GM23338 (cell line): ENCODE results near the gene GPRC5C. TPM values are rescaled to one million over a fixed set of nuclear protein-coding genes. Genes with fewer than 3 reads are reported as not detected.

ENCODE experiments used
- ATAC-seq: fragments of 200-7000 bp; cut with Tn5 transposase; 3 replicates; pipeline ENCODE4 v1.9.1; 2020
- DNase-seq: peaks from one replicate; pipeline ENCODE4 v3.0.0-alpha.2; 2015; ENCODE audit warnings: low spot score
- H2AFZ ChIP-seq: fragments of 200-600 bp; sonication (generic); 2 replicates; pipeline ENCODE4 v1.8.0; 2016; ENCODE audit warnings: antibody characterized with exemption, mild to moderate bottlenecking, moderate library complexity
- H3F3A ChIP-seq: fragments of 200-600 bp; sonication (generic); replicated peaks from 2 replicates; pipeline ENCODE4 v1.8.0; 2017; ENCODE audit warnings: antibody characterized with exemption, mixed run types, low read depth
- H3K27ac ChIP-seq: fragments of 200-600 bp; sonication (generic); 2 replicates; pipeline ENCODE4 v1.6.1; 2016; ENCODE audit warnings: low read depth
- H3K27me3 ChIP-seq: fragments of 200-600 bp; sonication (generic); 2 replicates; pipeline ENCODE4 v1.8.0; 2016; ENCODE audit warnings: mild to moderate bottlenecking, mixed run types, moderate library complexity; ENCODE audit not compliant: insufficient read depth
- H3K36me3 ChIP-seq: fragments of 200-600 bp; sonication (generic); 2 replicates; pipeline ENCODE4 v1.8.0; 2016; ENCODE audit warnings: mild to moderate bottlenecking; ENCODE audit not compliant: insufficient read depth
- H3K4me1 ChIP-seq: fragments of 200-600 bp; sonication (generic); 2 replicates; pipeline ENCODE4 v1.8.0; 2016; ENCODE audit warnings: mild to moderate bottlenecking, moderate library complexity; ENCODE audit not compliant: insufficient read depth
- H3K4me2 ChIP-seq: fragments of 200-600 bp; sonication (generic); 2 replicates; pipeline ENCODE4 v1.7.1; 2017; ENCODE audit warnings: mixed run types
- H3K4me3 ChIP-seq: fragments of 200-600 bp; sonication (generic); 2 replicates; pipeline ENCODE4 v1.6.1; 2016; ENCODE audit warnings: mixed run types
- H3K79me2 ChIP-seq: fragments of 200-600 bp; sonication (generic); replicated peaks from 2 replicates; pipeline ENCODE4 v1.8.0; 2017; ENCODE audit warnings: mild to moderate bottlenecking; ENCODE audit not compliant: insufficient read depth
- H3K9me2 ChIP-seq: fragments of 200-600 bp; sonication (generic); 2 replicates; pipeline ENCODE4 v1.8.0; 2017; ENCODE audit not compliant: insufficient read depth
- H4K20me1 ChIP-seq: fragments of 200-600 bp; sonication (generic); replicated peaks from 2 replicates; pipeline ENCODE4 v1.8.0; 2017; ENCODE audit warnings: mild to moderate bottlenecking; ENCODE audit not compliant: insufficient read depth
- H3K27ac Mint-ChIP-seq: 2 replicates; pipeline ENCODE4 v1.8.0; 2020; ENCODE audit warnings: inconsistent platforms, mild to moderate bottlenecking, moderate library complexity, mixed read lengths
- H3K27me3 Mint-ChIP-seq: 3 replicates; pipeline ENCODE4 v1.8.0; 2022; ENCODE audit warnings: low read depth, mild to moderate bottlenecking, moderate library complexity, mixed read lengths, inconsistent platforms; ENCODE audit not compliant: insufficient read depth, poor library complexity
- H3K36me3 Mint-ChIP-seq: 3 replicates; pipeline ENCODE4 v1.8.0; 2021; ENCODE audit warnings: low read depth, mild to moderate bottlenecking, inconsistent platforms, moderate library complexity, mixed read lengths
- H3K4me1 Mint-ChIP-seq: 3 replicates; pipeline ENCODE4 v1.8.0; 2020; ENCODE audit warnings: mild to moderate bottlenecking, inconsistent platforms, mixed read lengths
- H3K4me3 Mint-ChIP-seq: 3 replicates; pipeline ENCODE4 v1.8.0; 2021; ENCODE audit warnings: moderate library complexity, mild to moderate bottlenecking, inconsistent platforms, mixed read lengths
- H3K9me3 Mint-ChIP-seq: 3 replicates; pipeline ENCODE4 v1.8.0; 2020; ENCODE audit warnings: moderate library complexity, mild to moderate bottlenecking, inconsistent platforms, mixed read lengths
- CREB1 ChIP-seq: fragments of 250-450 bp; sonication (Bioruptor Pico); IDR thresholded peaks from 2 replicates; pipeline ENCODE4 v1.5.0; 2020; ENCODE audit warnings: low read depth, mild to moderate bottlenecking, moderate library complexity
- EZH2 ChIP-seq: fragments of 200-600 bp; sonication (generic); IDR thresholded peaks from one replicate; pipeline ENCODE4 v1.8.0; 2017; ENCODE audit warnings: antibody characterized with exemption, mild to moderate bottlenecking, low read depth; ENCODE audit not compliant: unreplicated experiment
- EZH2phosphoT487 ChIP-seq: fragments of 200-600 bp; sonication (generic); IDR thresholded peaks from one replicate; pipeline ENCODE4 v1.8.1; 2018; ENCODE audit warnings: antibody characterized with exemption; ENCODE audit not compliant: unreplicated experiment
- JUNB ChIP-seq: IDR thresholded peaks from one replicate; pipeline ENCODE4 v1.6.1; 2016; ENCODE audit warnings: antibody characterized with exemption; ENCODE audit not compliant: unreplicated experiment
- NANOG ChIP-seq: IDR thresholded peaks from 2 replicates; pipeline ENCODE4 v1.6.1; 2016; ENCODE audit warnings: antibody characterized with exemption, borderline replicate concordance
- POLR2AphosphoS5 ChIP-seq: IDR thresholded peaks from 2 replicates; pipeline ENCODE4 v1.6.1; 2016; ENCODE audit warnings: antibody characterized with exemption, low read depth
- STAT1 ChIP-seq: IDR thresholded peaks from one replicate; pipeline ENCODE4 v1.6.1; 2016; ENCODE audit warnings: antibody characterized with exemption; ENCODE audit not compliant: unreplicated experiment
- ZNF114 ChIP-seq: fragments of 250-450 bp; sonication (Bioruptor Pico); IDR thresholded peaks from 2 replicates; pipeline ENCODE4 v1.5.0; 2020; ENCODE audit warnings: mild to moderate bottlenecking, moderate library complexity
- ZNF331 ChIP-seq: fragments of 250-450 bp; sonication (Bioruptor Pico); IDR thresholded peaks from 2 replicates; pipeline ENCODE4 v1.5.0; 2020; ENCODE audit warnings: low read depth, mild to moderate bottlenecking, moderate library complexity
- polyA plus RNA-seq: library from polyadenylated mRNA; unstranded; fragments of >200 nt; fragmentation: Nextera tagmentation; extraction: Ambion mirVana; gene quantifications from 2 replicates; pipeline ENCODE4 v1.2.1, GENCODE V29; 2016
- total RNA-seq: library from RNA; depleted of rRNA; stranded (reverse); fragments of >200 nt; shearing (Covaris generic); gene quantifications from 2 replicates; pipeline ENCODE4 v1.2.3, GENCODE V29; 2014
- TF ChIP-seq, protein P1 (sequence below): IDR thresholded peaks from 2 replicates; pipeline ENCODE4 v1.6.1; 2016; ENCODE audit warnings: antibody characterized with exemption
- TF ChIP-seq, protein P2 (sequence below), 2 experiments: fragments of 200-600 bp in 1 of 2; sonication (generic) in 1 of 2; conservative IDR thresholded peaks; 2 replicates each; pipeline versions ENCODE4 v1.5.1 to v1.6.1; 2016 to 2017; ENCODE audit warnings: antibody characterized with exemption in 2 of 2, low read depth in 2 of 2, mild to moderate bottlenecking in 2 of 2, moderate library complexity in 1 of 2
- TF ChIP-seq, protein P3 (sequence below): fragments of 250-450 bp; sonication (Bioruptor Pico); IDR thresholded peaks from 2 replicates; pipeline ENCODE4 v1.5.0; 2020; ENCODE audit warnings: mild to moderate bottlenecking, moderate library complexity
- TF ChIP-seq, protein P4 (sequence below): IDR thresholded peaks from one replicate; pipeline ENCODE4 v1.6.1; 2018; ENCODE audit warnings: antibody characterized with exemption; ENCODE audit not compliant: unreplicated experiment

The GPRC5C gene
- total and polyA plus RNA-seq, 2 experiments from 2014 or later = 9.0 to 22.4 TPM

DNA sequence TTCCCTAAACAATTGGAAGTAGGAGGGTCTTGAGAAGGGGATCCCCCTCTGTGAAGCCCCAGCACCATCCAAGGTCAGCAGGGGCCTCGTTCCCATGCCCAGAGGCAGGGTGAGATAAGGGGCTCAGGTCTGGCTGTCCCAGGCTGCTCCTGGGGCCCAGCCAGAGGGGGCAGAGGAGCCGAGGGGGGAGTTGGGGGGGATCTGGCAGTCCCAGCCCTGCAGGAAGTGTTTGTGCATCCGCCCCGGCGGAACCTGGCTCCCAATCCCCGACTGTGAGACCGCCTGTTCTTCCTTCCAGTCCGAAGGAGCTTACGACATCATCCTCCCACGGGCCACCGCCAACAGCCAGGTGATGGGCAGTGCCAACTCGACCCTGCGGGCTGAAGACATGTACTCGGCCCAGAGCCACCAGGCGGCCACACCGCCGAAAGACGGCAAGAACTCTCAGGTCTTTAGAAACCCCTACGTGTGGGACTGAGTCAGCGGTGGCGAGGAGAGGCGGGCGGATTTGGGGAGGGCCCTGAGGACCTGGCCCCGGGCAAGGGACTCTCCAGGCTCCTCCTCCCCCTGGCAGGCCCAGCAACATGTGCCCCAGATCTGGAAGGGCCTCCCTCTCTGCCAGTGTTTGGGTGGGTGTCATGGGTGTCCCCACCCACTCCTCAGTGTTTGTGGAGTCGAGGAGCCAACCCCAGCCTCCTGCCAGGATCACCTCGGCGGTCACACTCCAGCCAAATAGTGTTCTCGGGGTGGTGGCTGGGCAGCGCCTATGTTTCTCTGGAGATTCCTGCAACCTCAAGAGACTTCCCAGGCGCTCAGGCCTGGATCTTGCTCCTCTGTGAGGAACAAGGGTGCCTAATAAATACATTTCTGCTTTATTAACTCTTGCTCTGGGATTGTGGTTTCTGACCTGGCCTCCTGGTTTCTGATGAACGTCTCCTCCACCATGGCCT, 14.9 kb downstream of the GPRC5C start:
- Mint-ChIP-seq H3K4me1 (peaks cover 29% of the 10 kb centered on the region), H3K27ac (no peak overlapping the region), H3K27me3 (peaks cover 9% of the 10 kb centered on the region), H3K36me3 (no peaks in the 10 kb centered on the region; the same call in 2 of the 3 replicates), H3K9me3 (no peaks in the 10 kb centered on the region), H3K4me3 (no peak overlapping the region)
- DNase-seq = no peak
- TF ChIP-seq ZNF114 (CRISPR knock-in tag) (no peak), POLR2AphosphoS5 (no peak), NANOG (no peak), CREB1 (CRISPR knock-in tag) (no peak), JUNB (no peak), EZH2 (no peak), ZNF331 (CRISPR knock-in tag) (no peak), EZH2phosphoT487 (no peak), STAT1 (no peak)
- TF ChIP-seq, protein P1, sequence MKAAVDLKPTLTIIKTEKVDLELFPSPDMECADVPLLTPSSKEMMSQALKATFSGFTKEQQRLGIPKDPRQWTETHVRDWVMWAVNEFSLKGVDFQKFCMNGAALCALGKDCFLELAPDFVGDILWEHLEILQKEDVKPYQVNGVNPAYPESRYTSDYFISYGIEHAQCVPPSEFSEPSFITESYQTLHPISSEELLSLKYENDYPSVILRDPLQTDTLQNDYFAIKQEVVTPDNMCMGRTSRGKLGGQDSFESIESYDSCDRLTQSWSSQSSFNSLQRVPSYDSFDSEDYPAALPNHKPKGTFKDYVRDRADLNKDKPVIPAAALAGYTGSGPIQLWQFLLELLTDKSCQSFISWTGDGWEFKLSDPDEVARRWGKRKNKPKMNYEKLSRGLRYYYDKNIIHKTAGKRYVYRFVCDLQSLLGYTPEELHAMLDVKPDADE = no peak
- TF ChIP-seq, protein P2, sequence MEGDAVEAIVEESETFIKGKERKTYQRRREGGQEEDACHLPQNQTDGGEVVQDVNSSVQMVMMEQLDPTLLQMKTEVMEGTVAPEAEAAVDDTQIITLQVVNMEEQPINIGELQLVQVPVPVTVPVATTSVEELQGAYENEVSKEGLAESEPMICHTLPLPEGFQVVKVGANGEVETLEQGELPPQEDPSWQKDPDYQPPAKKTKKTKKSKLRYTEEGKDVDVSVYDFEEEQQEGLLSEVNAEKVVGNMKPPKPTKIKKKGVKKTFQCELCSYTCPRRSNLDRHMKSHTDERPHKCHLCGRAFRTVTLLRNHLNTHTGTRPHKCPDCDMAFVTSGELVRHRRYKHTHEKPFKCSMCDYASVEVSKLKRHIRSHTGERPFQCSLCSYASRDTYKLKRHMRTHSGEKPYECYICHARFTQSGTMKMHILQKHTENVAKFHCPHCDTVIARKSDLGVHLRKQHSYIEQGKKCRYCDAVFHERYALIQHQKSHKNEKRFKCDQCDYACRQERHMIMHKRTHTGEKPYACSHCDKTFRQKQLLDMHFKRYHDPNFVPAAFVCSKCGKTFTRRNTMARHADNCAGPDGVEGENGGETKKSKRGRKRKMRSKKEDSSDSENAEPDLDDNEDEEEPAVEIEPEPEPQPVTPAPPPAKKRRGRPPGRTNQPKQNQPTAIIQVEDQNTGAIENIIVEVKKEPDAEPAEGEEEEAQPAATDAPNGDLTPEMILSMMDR (conservative IDR thresholded peaks at IDR 0.05; ENCODE audit: low read depth in 2 of 2) = no peak
- TF ChIP-seq, protein P3, sequence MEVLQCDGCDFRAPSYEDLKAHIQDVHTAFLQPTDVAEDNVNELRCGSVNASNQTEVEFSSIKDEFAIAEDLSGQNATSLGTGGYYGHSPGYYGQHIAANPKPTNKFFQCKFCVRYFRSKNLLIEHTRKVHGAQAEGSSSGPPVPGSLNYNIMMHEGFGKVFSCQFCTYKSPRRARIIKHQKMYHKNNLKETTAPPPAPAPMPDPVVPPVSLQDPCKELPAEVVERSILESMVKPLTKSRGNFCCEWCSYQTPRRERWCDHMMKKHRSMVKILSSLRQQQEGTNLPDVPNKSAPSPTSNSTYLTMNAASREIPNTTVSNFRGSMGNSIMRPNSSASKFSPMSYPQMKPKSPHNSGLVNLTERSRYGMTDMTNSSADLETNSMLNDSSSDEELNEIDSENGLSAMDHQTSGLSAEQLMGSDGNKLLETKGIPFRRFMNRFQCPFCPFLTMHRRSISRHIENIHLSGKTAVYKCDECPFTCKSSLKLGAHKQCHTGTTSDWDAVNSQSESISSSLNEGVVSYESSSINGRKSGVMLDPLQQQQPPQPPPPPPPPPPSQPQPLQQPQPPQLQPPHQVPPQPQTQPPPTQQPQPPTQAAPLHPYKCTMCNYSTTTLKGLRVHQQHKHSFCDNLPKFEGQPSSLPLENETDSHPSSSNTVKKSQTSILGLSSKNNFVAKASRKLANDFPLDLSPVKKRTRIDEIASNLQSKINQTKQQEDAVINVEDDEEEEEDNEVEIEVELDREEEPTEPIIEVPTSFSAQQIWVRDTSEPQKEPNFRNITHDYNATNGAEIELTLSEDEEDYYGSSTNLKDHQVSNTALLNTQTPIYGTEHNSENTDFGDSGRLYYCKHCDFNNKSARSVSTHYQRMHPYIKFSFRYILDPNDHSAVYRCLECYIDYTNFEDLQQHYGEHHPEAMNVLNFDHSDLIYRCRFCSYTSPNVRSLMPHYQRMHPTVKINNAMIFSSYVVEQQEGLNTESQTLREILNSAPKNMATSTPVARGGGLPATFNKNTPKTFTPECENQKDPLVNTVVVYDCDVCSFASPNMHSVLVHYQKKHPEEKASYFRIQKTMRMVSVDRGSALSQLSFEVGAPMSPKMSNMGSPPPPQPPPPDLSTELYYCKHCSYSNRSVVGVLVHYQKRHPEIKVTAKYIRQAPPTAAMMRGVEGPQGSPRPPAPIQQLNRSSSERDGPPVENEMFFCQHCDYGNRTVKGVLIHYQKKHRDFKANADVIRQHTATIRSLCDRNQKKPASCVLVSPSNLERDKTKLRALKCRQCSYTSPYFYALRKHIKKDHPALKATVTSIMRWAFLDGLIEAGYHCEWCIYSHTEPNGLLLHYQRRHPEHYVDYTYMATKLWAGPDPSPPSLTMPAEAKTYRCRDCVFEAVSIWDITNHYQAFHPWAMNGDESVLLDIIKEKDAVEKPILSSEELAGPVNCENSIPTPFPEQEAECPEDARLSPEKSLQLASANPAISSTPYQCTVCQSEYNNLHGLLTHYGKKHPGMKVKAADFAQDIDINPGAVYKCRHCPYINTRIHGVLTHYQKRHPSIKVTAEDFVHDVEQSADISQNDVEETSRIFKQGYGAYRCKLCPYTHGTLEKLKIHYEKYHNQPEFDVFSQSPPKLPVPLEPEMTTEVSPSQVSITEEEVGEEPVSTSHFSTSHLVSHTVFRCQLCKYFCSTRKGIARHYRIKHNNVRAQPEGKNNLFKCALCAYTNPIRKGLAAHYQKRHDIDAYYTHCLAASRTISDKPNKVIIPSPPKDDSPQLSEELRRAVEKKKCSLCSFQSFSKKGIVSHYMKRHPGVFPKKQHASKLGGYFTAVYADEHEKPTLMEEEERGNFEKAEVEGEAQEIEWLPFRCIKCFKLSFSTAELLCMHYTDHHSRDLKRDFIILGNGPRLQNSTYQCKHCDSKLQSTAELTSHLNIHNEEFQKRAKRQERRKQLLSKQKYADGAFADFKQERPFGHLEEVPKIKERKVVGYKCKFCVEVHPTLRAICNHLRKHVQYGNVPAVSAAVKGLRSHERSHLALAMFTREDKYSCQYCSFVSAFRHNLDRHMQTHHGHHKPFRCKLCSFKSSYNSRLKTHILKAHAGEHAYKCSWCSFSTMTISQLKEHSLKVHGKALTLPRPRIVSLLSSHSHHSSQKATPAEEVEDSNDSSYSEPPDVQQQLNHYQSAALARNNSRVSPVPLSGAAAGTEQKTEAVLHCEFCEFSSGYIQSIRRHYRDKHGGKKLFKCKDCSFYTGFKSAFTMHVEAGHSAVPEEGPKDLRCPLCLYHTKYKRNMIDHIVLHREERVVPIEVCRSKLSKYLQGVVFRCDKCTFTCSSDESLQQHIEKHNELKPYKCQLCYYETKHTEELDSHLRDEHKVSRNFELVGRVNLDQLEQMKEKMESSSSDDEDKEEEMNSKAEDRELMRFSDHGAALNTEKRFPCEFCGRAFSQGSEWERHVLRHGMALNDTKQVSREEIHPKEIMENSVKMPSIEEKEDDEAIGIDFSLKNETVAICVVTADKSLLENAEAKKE = no peak
- TF ChIP-seq, protein P4, sequence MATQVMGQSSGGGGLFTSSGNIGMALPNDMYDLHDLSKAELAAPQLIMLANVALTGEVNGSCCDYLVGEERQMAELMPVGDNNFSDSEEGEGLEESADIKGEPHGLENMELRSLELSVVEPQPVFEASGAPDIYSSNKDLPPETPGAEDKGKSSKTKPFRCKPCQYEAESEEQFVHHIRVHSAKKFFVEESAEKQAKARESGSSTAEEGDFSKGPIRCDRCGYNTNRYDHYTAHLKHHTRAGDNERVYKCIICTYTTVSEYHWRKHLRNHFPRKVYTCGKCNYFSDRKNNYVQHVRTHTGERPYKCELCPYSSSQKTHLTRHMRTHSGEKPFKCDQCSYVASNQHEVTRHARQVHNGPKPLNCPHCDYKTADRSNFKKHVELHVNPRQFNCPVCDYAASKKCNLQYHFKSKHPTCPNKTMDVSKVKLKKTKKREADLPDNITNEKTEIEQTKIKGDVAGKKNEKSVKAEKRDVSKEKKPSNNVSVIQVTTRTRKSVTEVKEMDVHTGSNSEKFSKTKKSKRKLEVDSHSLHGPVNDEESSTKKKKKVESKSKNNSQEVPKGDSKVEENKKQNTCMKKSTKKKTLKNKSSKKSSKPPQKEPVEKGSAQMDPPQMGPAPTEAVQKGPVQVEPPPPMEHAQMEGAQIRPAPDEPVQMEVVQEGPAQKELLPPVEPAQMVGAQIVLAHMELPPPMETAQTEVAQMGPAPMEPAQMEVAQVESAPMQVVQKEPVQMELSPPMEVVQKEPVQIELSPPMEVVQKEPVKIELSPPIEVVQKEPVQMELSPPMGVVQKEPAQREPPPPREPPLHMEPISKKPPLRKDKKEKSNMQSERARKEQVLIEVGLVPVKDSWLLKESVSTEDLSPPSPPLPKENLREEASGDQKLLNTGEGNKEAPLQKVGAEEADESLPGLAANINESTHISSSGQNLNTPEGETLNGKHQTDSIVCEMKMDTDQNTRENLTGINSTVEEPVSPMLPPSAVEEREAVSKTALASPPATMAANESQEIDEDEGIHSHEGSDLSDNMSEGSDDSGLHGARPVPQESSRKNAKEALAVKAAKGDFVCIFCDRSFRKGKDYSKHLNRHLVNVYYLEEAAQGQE = no peak
- H3K4me3 ChIP-seq = no peak overlapping the region
- H3K4me1 ChIP-seq = peaks cover 12% of the 10 kb centered on the region; the same call in 1 of the 2 replicates
- H3F3A ChIP-seq = no peaks in the 10 kb centered on the region
- H3K36me3 ChIP-seq = no peaks in the 10 kb centered on the region
- no peaks in the 10 kb centered on the region for H4K20me1 ChIP-seq
- no peak overlapping the region for H3K27ac ChIP-seq
- H2AFZ ChIP-seq = no peak overlapping the region
- no peak overlapping the region for H3K4me2 ChIP-seq
- no peak for ATAC-seq
- peaks cover 1% of the 10 kb centered on the region; the same call in 1 of the 2 replicates for H3K27me3 ChIP-seq
- H3K9me2 ChIP-seq = no peaks in the 10 kb centered on the region
- H3K79me2 ChIP-seq = no peaks in the 10 kb centered on the region
